SK-N-MC (cell line): ENCODE results near the gene CLDN8.

Experiments
- EZH2 ChIP-seq: fragments of 200-600 bp; sonication (generic); IDR thresholded peaks from one replicate; pipeline ENCODE4 v1.6.1; 2017; ENCODE audit warnings: antibody characterized with exemption
- FOXP2 ChIP-seq: optimal IDR thresholded peaks from 2 replicates; pipeline ENCODE3; 2011; ENCODE audit warnings: mild to moderate bottlenecking, moderate library complexity; ENCODE audit not compliant: insufficient read depth; ENCODE audit errors: extremely low read length, control extremely low read depth
- POLR2AphosphoS5 ChIP-seq: IDR thresholded peaks from 2 replicates; pipeline ENCODE4 v1.6.1; 2012; ENCODE audit warnings: mild to moderate bottlenecking, low read depth, low read length, borderline replicate concordance

DNA sequence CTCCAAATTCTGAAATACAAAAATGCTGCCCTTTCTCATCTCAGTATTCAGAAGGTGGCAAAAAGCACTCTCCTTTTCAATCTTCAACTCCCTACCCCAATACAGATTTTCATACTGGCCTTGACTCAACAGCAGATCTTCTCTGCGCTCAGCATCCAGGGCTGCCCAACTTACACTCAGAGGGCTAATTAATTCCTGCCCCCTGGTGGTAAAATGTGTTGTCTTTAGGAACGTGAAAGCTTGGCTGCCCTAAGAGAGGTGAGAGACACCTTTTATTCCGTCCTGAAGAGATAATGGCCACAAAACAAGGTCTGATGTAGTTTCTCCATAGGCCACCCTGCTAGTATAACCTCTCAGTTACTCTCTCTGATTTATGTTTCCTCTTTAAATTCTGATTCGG, 41.9 kb upstream of the CLDN8 start:
- no peak for TF ChIP-seq POLR2AphosphoS5
- no peak for TF ChIP-seq EZH2
- TF ChIP-seq FOXP2, result no peak
